Measurements from ENCODE around the gene OPCML. TPM values are rescaled to one million over a fixed set of nuclear protein-coding genes. Genes with fewer than 3 reads are reported as not detected.

OPCML gene
- polyA plus RNA-seq, 3 donors: not detected

- H3K27ac Mint-ChIP-seq: no peak overlapping the region
- H3K4me3 ChIP-seq (replicated peaks in 1 of 3; ENCODE audit: low read depth in 2 of 3, low read length in 3 of 3): no peak overlapping the region
- no peak overlapping the region for H2AFZ ChIP-seq (ENCODE audit: insufficient read depth, low read depth, low read length, poor library complexity, severe bottlenecking)
- intact Hi-C loops (cut with micrococcal nuclease): no loop called here
- no peaks in the 10 kb centered on the region for H4K20me1 ChIP-seq (ENCODE audit: insufficient read depth, low read length)
- H3K4me3 Mint-ChIP-seq: no peak overlapping the region
- no peaks in the 10 kb centered on the region for H3K36me3 ChIP-seq (replicated peaks in 1 of 2; ENCODE audit: control insufficient read depth in 1 of 2, insufficient read depth in 2 of 2, low read length in 2 of 2)
- H3K9me3 ChIP-seq (replicated peaks in 1 of 2; ENCODE audit: control insufficient read depth in 1 of 2, insufficient read depth in 1 of 2, low read length in 2 of 2): no peaks in the 10 kb centered on the region
- H3K9me3 Mint-ChIP-seq: peaks cover 0 to 4% (median 0%) of the 10 kb centered on the region in 7 donors
- no peaks in the 10 kb centered on the region for H3K4me1 Mint-ChIP-seq
- 55% methylated on average over 5 of the region's 8 CpGs for WGBS (ENCODE audit: insufficient coverage)
- H3K27me3 Mint-ChIP-seq (ENCODE audit: low read depth in 3 of 3): peaks cover 8 to 18% (median 12%) of the 10 kb centered on the region in 3 donors
- H3K4me1 ChIP-seq (ENCODE audit: control insufficient read depth in 1 of 2, insufficient read depth in 2 of 2, low read length in 2 of 2): no peaks in the 10 kb centered on the region
- no peak overlapping the region for H3K27ac ChIP-seq (ENCODE audit: low read depth in 1 of 2, low read length in 2 of 2)
- no peak overlapping the region for H3K9ac ChIP-seq (ENCODE audit: insufficient read depth, low read length, poor library complexity, severe bottlenecking)
- TF ChIP-seq, protein P1, sequence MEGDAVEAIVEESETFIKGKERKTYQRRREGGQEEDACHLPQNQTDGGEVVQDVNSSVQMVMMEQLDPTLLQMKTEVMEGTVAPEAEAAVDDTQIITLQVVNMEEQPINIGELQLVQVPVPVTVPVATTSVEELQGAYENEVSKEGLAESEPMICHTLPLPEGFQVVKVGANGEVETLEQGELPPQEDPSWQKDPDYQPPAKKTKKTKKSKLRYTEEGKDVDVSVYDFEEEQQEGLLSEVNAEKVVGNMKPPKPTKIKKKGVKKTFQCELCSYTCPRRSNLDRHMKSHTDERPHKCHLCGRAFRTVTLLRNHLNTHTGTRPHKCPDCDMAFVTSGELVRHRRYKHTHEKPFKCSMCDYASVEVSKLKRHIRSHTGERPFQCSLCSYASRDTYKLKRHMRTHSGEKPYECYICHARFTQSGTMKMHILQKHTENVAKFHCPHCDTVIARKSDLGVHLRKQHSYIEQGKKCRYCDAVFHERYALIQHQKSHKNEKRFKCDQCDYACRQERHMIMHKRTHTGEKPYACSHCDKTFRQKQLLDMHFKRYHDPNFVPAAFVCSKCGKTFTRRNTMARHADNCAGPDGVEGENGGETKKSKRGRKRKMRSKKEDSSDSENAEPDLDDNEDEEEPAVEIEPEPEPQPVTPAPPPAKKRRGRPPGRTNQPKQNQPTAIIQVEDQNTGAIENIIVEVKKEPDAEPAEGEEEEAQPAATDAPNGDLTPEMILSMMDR (IDR thresholded peaks at IDR 0.05): no peak
- H3K79me2 ChIP-seq (ENCODE audit: insufficient read depth, low read length): no peaks in the 10 kb centered on the region
- DNase-seq: no peak
- H3K36me3 Mint-ChIP-seq: no peaks in the 10 kb centered on the region
- peaks cover 0 to 6% of the 10 kb centered on the region in 2 donors for H3K27me3 ChIP-seq (ENCODE audit: control insufficient read depth in 2 of 2, insufficient read depth in 2 of 2, low read length in 2 of 2)
- H3K4me2 ChIP-seq (replicated peaks; ENCODE audit: extremely low read depth, low read length, poor library complexity, severe bottlenecking): no peak overlapping the region
Observed at GRCh38 chr11:133058501-133058900, 473.8 kb downstream of the OPCML start.

- peaks cover 0 to 4% (median 0%) of the 10 kb centered on the region in 7 donors for H3K9me3 Mint-ChIP-seq
- WGBS (ENCODE audit: insufficient coverage): 87% methylated on average over 9 of the region's 9 CpGs
- TF ChIP-seq, protein P1 (IDR thresholded peaks at IDR 0.05): no peak
Observed at GRCh38 chr11:133053124-133053776, 479.1 kb downstream of the OPCML start.

More at GRCh38 chr11:133053124-133053776, 479.1 kb downstream of the OPCML start:
- Mint-ChIP-seq H3K27me3 (ENCODE audit: low read depth in 3 of 3) (peaks cover 0 to 5% (median 4%) of the 10 kb centered on the region in 3 donors), H3K27ac (no peak overlapping the region), H3K4me1 (no peaks in the 10 kb centered on the region), H3K36me3 (no peaks in the 10 kb centered on the region), H3K4me3 (no peak overlapping the region)
- H3K4me1 ChIP-seq (ENCODE audit: control insufficient read depth in 1 of 2, insufficient read depth in 2 of 2, low read length in 2 of 2): no peaks in the 10 kb centered on the region
- no peak for DNase-seq
- H3K9ac ChIP-seq (ENCODE audit: insufficient read depth, low read length, poor library complexity, severe bottlenecking): no peak overlapping the region
- H3K79me2 ChIP-seq (ENCODE audit: insufficient read depth, low read length): no peaks in the 10 kb centered on the region
- H3K27me3 ChIP-seq (ENCODE audit: control insufficient read depth in 2 of 2, insufficient read depth in 2 of 2, low read length in 2 of 2): no peaks in the 10 kb centered on the region
- no peaks in the 10 kb centered on the region for H3K36me3 ChIP-seq (replicated peaks in 1 of 2; ENCODE audit: control insufficient read depth in 1 of 2, insufficient read depth in 2 of 2, low read length in 2 of 2)
- no peaks in the 10 kb centered on the region for H3K9me3 ChIP-seq (replicated peaks in 1 of 2; ENCODE audit: control insufficient read depth in 1 of 2, insufficient read depth in 1 of 2, low read length in 2 of 2)
- H3K4me3 ChIP-seq (replicated peaks in 1 of 3; ENCODE audit: low read depth in 2 of 3, low read length in 3 of 3): no peak overlapping the region
- H4K20me1 ChIP-seq (ENCODE audit: insufficient read depth, low read length): no peaks in the 10 kb centered on the region
- no peak overlapping the region for H2AFZ ChIP-seq (ENCODE audit: insufficient read depth, low read depth, low read length, poor library complexity, severe bottlenecking)
- H3K4me2 ChIP-seq (replicated peaks; ENCODE audit: extremely low read depth, low read length, poor library complexity, severe bottlenecking): no peak overlapping the region
- H3K27ac ChIP-seq (ENCODE audit: low read depth in 1 of 2, low read length in 2 of 2): no peak overlapping the region
- intact Hi-C loops (cut with micrococcal nuclease): no loop called here
